ENCODE data around the gene MMEL1. TPM values are rescaled to one million over a fixed set of nuclear protein-coding genes. Genes with fewer than 3 reads are reported as not detected.

MMEL1 gene
- polyA plus RNA-seq, 1 donor from 2014 or later: 5.2 TPM

GRCh38 chr1:2638466-2639115 lies 5.8 kb upstream of the MMEL1 start:
- H3K27ac ChIP-seq (ENCODE audit: low read length): no peak overlapping the region
- no peaks in the 10 kb centered on the region for H3K27me3 ChIP-seq (ENCODE audit: insufficient read depth, low read depth, low read length)
- peaks cover 9% of the 10 kb centered on the region for H3K79me2 ChIP-seq (replicated peaks; ENCODE audit: insufficient read depth, low read length)
- no peaks in the 10 kb centered on the region for H3K9me2 ChIP-seq (ENCODE audit: insufficient read depth, low read length)
- H4K20me1 ChIP-seq (ENCODE audit: insufficient read depth): no peaks in the 10 kb centered on the region
- H3K4me2 ChIP-seq (ENCODE audit: low read length): no peak overlapping the region
- no peak overlapping the region for H3K9ac ChIP-seq (ENCODE audit: low read length)
- H3K36me3 ChIP-seq (ENCODE audit: insufficient read depth, low read length): no peaks in the 10 kb centered on the region
- no peaks in the 10 kb centered on the region for H3K9me3 ChIP-seq (ENCODE audit: low read length)
- no peak overlapping the region for H3K4me3 ChIP-seq (ENCODE audit: low read length)
- H3F3A ChIP-seq (ENCODE audit: insufficient read depth, low read length, poor library complexity, severe bottlenecking): no peaks in the 10 kb centered on the region
- TF ChIP-seq RAD21 (conservative IDR thresholded peaks at IDR 0.05) (no peak), MXI1 (conservative IDR thresholded peaks at IDR 0.05; ENCODE audit: poor library complexity, severe bottlenecking) (no peak), CTCF (IDR thresholded peaks at IDR 0.05; ENCODE audit: poor library complexity, severe bottlenecking) (no peak), EZH2 (IDR thresholded peaks at IDR 0.05; ENCODE audit: borderline replicate concordance, insufficient read depth, low read length, poor library complexity, severe bottlenecking) (no peak), EP300 (conservative IDR thresholded peaks at IDR 0.05; ENCODE audit: poor library complexity, severe bottlenecking) (no peak), POLR2AphosphoS5 (IDR thresholded peaks at IDR 0.05) (no peak), REST (IDR thresholded peaks at IDR 0.05; ENCODE audit: borderline replicate concordance) (no peak), SMC3 (conservative IDR thresholded peaks at IDR 0.05; ENCODE audit: poor library complexity) (no peak)
- H2AFZ ChIP-seq (ENCODE audit: low read depth, low read length): no peak overlapping the region

GRCh38 chr1:2637442-2638145 lies 4.8 kb upstream of the MMEL1 start:
- Histone ChIP-seq H3K4me2 (ENCODE audit: low read length) (no peak overlapping the region), H3K9me2 (ENCODE audit: insufficient read depth, low read length) (no peaks in the 10 kb centered on the region), H3K27ac (ENCODE audit: low read length) (no peak overlapping the region), H2AFZ (ENCODE audit: low read depth, low read length) (no peak overlapping the region), H4K20me1 (ENCODE audit: insufficient read depth) (no peaks in the 10 kb centered on the region), H3K4me3 (ENCODE audit: low read length) (no peak overlapping the region), H3K9me3 (ENCODE audit: low read length) (no peaks in the 10 kb centered on the region), H3K27me3 (ENCODE audit: insufficient read depth, low read depth, low read length) (no peaks in the 10 kb centered on the region), H3K36me3 (ENCODE audit: insufficient read depth, low read length) (no peaks in the 10 kb centered on the region), H3F3A (ENCODE audit: insufficient read depth, low read length, poor library complexity, severe bottlenecking) (no peaks in the 10 kb centered on the region), H3K79me2 (replicated peaks; ENCODE audit: insufficient read depth, low read length) (peaks cover 9% of the 10 kb centered on the region), H3K9ac (ENCODE audit: low read length) (no peak overlapping the region)
- TF ChIP-seq POLR2AphosphoS5 (IDR thresholded peaks at IDR 0.05): no peak
- no peak for TF ChIP-seq TAF1 (IDR thresholded peaks at IDR 0.05; ENCODE audit: low read depth)
- TF ChIP-seq CTCF (IDR thresholded peaks at IDR 0.05; ENCODE audit: poor library complexity, severe bottlenecking): no peak
- TF ChIP-seq EZH2 (IDR thresholded peaks at IDR 0.05; ENCODE audit: borderline replicate concordance, insufficient read depth, low read length, poor library complexity, severe bottlenecking): no peak
- TF ChIP-seq EP300 (conservative IDR thresholded peaks at IDR 0.05; ENCODE audit: poor library complexity, severe bottlenecking): no peak
- no peak for TF ChIP-seq SMC3 (conservative IDR thresholded peaks at IDR 0.05; ENCODE audit: poor library complexity)
- TF ChIP-seq MXI1 (conservative IDR thresholded peaks at IDR 0.05; ENCODE audit: poor library complexity, severe bottlenecking): no peak
- TF ChIP-seq RAD21 (conservative IDR thresholded peaks at IDR 0.05): no peak
- no peak for TF ChIP-seq REST (IDR thresholded peaks at IDR 0.05; ENCODE audit: borderline replicate concordance)
